H9 (cell line): ENCODE results near the gene ZNF865. TPM values are rescaled to one million over a fixed set of nuclear protein-coding genes. Genes with fewer than 3 reads are reported as not detected.

ENCODE experiments used
- DNase-seq: peaks from one replicate; pipeline ENCODE4 v3.0.0-alpha.2; 2017
- H2AFZ ChIP-seq: one replicate; pipeline ENCODE4 v1.6.1; 2013; ENCODE audit warnings: mild to moderate bottlenecking, low read length, control low read depth, moderate library complexity
- H2AK5ac ChIP-seq: 2 replicates; pipeline ENCODE4 v1.6.1; 2013; ENCODE audit warnings: low read length, control low read depth, mixed read lengths; ENCODE audit not compliant: insufficient read length
- H2BK120ac ChIP-seq: one replicate; pipeline ENCODE4 v1.6.1; 2013; ENCODE audit warnings: low read depth, mild to moderate bottlenecking, low read length, control low read depth, inconsistent platforms; ENCODE audit not compliant: poor library complexity, severe bottlenecking
- H2BK12ac ChIP-seq: 2 replicates; pipeline ENCODE4 v1.6.1; 2013; ENCODE audit warnings: low read length, control low read depth, mixed read lengths, low read depth; ENCODE audit not compliant: insufficient read length
- H2BK15ac ChIP-seq: 2 replicates; pipeline ENCODE4 v1.6.1; 2013; ENCODE audit warnings: low read depth, low read length, control low read depth
- H2BK20ac ChIP-seq: one replicate; pipeline ENCODE4 v1.6.1; 2013; ENCODE audit warnings: low read depth, mild to moderate bottlenecking, low read length, control low read depth, inconsistent platforms; ENCODE audit not compliant: poor library complexity, severe bottlenecking
- H2BK5ac ChIP-seq: 2 replicates; pipeline ENCODE4 v1.6.1; 2013; ENCODE audit warnings: low read length, control low read depth, mixed read lengths; ENCODE audit not compliant: insufficient read length
- H3K14ac ChIP-seq: 2 replicates; pipeline ENCODE4 v1.6.1; 2013; ENCODE audit warnings: low read length, control low read depth; ENCODE audit not compliant: insufficient read depth
- H3K18ac ChIP-seq: 2 replicates; pipeline ENCODE4 v1.6.1; 2013; ENCODE audit warnings: low read depth, mild to moderate bottlenecking, mixed read lengths, low read length, control low read depth; ENCODE audit not compliant: insufficient read length
- H3K23ac ChIP-seq: 2 replicates; pipeline ENCODE4 v1.6.1; 2013; ENCODE audit warnings: low read length, control low read depth, mixed read lengths, low read depth; ENCODE audit not compliant: insufficient read length
- H3K23me2 ChIP-seq: 2 replicates; pipeline ENCODE4 v1.6.1; 2013; ENCODE audit warnings: low read depth, mild to moderate bottlenecking, mixed read lengths, low read length, control low read depth; ENCODE audit not compliant: insufficient read length, poor library complexity, severe bottlenecking
- H3K27ac ChIP-seq: 2 replicates; pipeline ENCODE4 v1.5.1; 2013; ENCODE audit warnings: low read length, control low read depth, mixed read lengths, low read depth; ENCODE audit not compliant: insufficient read length
- H3K27me3 ChIP-seq: 2 replicates; pipeline ENCODE4 v1.6.1; 2013; ENCODE audit warnings: low read length, control low read depth, inconsistent platforms; ENCODE audit not compliant: insufficient read depth
- H3K4ac ChIP-seq: 2 replicates; pipeline ENCODE4 v1.6.1; 2013; ENCODE audit warnings: low read depth, mild to moderate bottlenecking, control low read depth, inconsistent platforms, low read length, moderate library complexity
- H3K4me1 ChIP-seq: 2 replicates; pipeline ENCODE4 v1.6.1; 2013; ENCODE audit warnings: low read length, control low read depth, inconsistent platforms; ENCODE audit not compliant: insufficient read depth
- H3K4me2 ChIP-seq: 2 replicates; pipeline ENCODE4 v1.6.1; 2013; ENCODE audit warnings: low read length, control low read depth, mixed read lengths; ENCODE audit not compliant: insufficient read length, insufficient read depth
- H3K56ac ChIP-seq: 2 replicates; pipeline ENCODE4 v1.6.1; 2013; ENCODE audit warnings: low read depth, mild to moderate bottlenecking, mixed read lengths, low read length, control low read depth; ENCODE audit not compliant: insufficient read length
- H3K79me1 ChIP-seq: 2 replicates; pipeline ENCODE4 v1.6.1; 2013; ENCODE audit warnings: low read depth, mild to moderate bottlenecking, moderate library complexity, low read length, control low read depth, inconsistent platforms; ENCODE audit not compliant: insufficient read depth, poor library complexity, severe bottlenecking
- H3K79me2 ChIP-seq: 2 replicates; pipeline ENCODE4 v1.6.1; 2013; ENCODE audit warnings: low read length, control low read depth, inconsistent platforms; ENCODE audit not compliant: insufficient read depth
- H3K9ac ChIP-seq: 2 replicates; pipeline ENCODE4 v1.6.1; 2013; ENCODE audit warnings: low read length, control low read depth, mixed read lengths; ENCODE audit not compliant: insufficient read length; ENCODE audit errors: extremely low read depth
- H3K9me3 ChIP-seq: one replicate; pipeline ENCODE4 v1.6.1; 2013; ENCODE audit warnings: low read depth, low read length, inconsistent platforms; ENCODE audit not compliant: control insufficient read depth
- H3T11ph ChIP-seq: one replicate; pipeline ENCODE4 v1.6.1; 2013; ENCODE audit warnings: mild to moderate bottlenecking, low read length, control low read depth, inconsistent platforms
- H4K20me1 ChIP-seq: one replicate; pipeline ENCODE4 v1.6.1; 2013; ENCODE audit not compliant: control insufficient read depth, insufficient read length, insufficient read depth
- H4K5ac ChIP-seq: 2 replicates; pipeline ENCODE4 v1.6.1; 2013; ENCODE audit warnings: low read depth, mild to moderate bottlenecking, mixed read lengths, low read length, control low read depth; ENCODE audit not compliant: insufficient read length
- H4K8ac ChIP-seq: replicated peaks from 2 replicates; pipeline ENCODE4 v1.6.1; 2013; ENCODE audit warnings: low read length, control low read depth, mixed read lengths, low read depth; ENCODE audit not compliant: insufficient read length
- H4K91ac ChIP-seq: 2 replicates; pipeline ENCODE4 v1.6.1; 2013; ENCODE audit warnings: low read depth, mild to moderate bottlenecking, moderate library complexity, mixed read lengths, low read length, control low read depth; ENCODE audit not compliant: insufficient read length
- H3K27ac Mint-ChIP-seq, 3 experiments: 2 replicates in 2 of 3; 3 replicates in 1 of 3; pipeline ENCODE4 v1.8.0; 2020 to 2021; ENCODE audit warnings: mixed read lengths in 3 of 3, mild to moderate bottlenecking in 1 of 3, moderate library complexity in 1 of 3
- H3K27me3 Mint-ChIP-seq: 2 replicates; pipeline ENCODE4 v1.8.0; 2021; ENCODE audit warnings: low read depth, mild to moderate bottlenecking, moderate library complexity, mixed read lengths
- H3K36me3 Mint-ChIP-seq, 3 experiments: 2 replicates in 2 of 3; 3 replicates in 1 of 3; pipeline ENCODE4 v1.8.0; 2020 to 2021; ENCODE audit warnings: low read depth in 3 of 3, mixed read lengths in 3 of 3; ENCODE audit not compliant: insufficient read depth in 1 of 3
- H3K4me1 Mint-ChIP-seq, 2 experiments: 2 replicates each; pipeline ENCODE4 v1.8.0; 2020; ENCODE audit warnings: mixed read lengths in 2 of 2
- H3K4me3 Mint-ChIP-seq, 2 experiments: 2 replicates in 1 of 2; 3 replicates in 1 of 2; pipeline ENCODE4 v1.8.0; 2020 to 2021; ENCODE audit warnings: mild to moderate bottlenecking in 2 of 2, mixed read lengths in 2 of 2, moderate library complexity in 1 of 2
- H3K9me3 Mint-ChIP-seq, 2 experiments: 2 replicates in 1 of 2; 3 replicates in 1 of 2; pipeline ENCODE4 v1.8.0; 2020; ENCODE audit warnings: mild to moderate bottlenecking in 2 of 2, mixed read lengths in 2 of 2, moderate library complexity in 1 of 2
- CTCF ChIP-seq: fragments of 200-600 bp; sonication (generic); conservative IDR thresholded peaks from 3 replicates; pipeline ENCODE4 v1.8.0; 2021; ENCODE audit warnings: antibody characterized with exemption, mild to moderate bottlenecking
- WGBS: extraction: QIAGEN DNeasy Blood & Tissue Kit; methylation state at CpG from one replicate; pipeline ENCODE4 v1.1.7; 2013; ENCODE audit warnings: missing lambda C conversion rate, low lambda C conversion rate, mixed read lengths; ENCODE audit not compliant: insufficient read length; ENCODE audit errors: extremely low coverage; 5-methylcytosine and 5-hydroxymethylcytosine counted together
- total RNA-seq: library from RNA; stranded (reverse); gene quantifications from 2 replicates; pipeline ENCODE4 v1.2.1, GENCODE V29; 2021

ZNF865 gene
- total RNA-seq, 1 experiment from 2014 or later = 14.3 TPM

DNA sequence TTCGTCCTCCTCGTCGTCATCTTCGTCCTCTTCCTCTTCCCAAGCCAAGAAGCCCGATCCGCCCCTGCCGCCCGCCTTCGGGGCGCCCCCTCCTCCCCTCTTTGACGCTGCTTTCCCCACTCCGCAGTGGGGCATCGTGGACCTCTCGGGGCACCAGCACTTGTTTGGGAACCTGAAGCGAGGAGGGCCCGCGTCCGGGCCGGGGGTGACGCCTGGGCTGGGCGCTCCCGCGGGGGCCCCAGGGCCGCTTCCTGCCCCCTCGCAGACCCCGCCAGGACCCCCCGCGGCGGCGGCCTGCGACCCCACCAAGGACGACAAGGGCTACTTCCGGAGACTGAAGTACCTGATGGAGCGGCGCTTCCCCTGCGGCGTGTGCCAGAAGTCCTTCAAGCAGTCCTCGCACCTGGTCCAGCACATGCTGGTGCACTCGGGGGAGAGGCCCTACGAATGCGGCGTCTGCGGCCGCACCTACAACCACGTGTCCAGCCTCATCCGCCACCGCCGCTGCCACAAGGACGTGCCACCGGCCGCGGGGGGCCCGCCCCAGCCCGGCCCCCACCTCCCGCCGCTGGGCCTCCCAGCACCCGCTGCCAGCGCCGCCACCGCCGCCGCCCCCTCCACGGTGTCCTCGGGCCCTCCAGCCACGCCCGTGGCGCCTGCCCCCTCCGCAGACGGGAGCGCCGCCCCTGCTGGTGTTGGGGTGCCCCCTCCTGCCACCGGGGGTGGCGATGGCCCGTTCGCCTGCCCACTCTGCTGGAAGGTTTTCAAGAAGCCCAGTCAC lies 8.7 kb downstream of the ZNF865 start:
- Histone ChIP-seq H3K4ac (no peak overlapping the region), H3T11ph (no peak overlapping the region), H3K4me2 (no peak overlapping the region)

More for the DNA sequence above, 8.7 kb downstream of the ZNF865 start:
- Histone ChIP-seq H4K8ac (no peak overlapping the region), H2BK20ac (no peak overlapping the region), H3K23ac (no peak overlapping the region), H4K5ac (no peak overlapping the region), H3K27ac (no peak overlapping the region), H2BK5ac (no peak overlapping the region), H2BK12ac (no peak overlapping the region), H2BK120ac (no peak overlapping the region), H3K56ac (no peak overlapping the region), H4K20me1 (no peaks in the 10 kb centered on the region), H3K79me1 (no peaks in the 10 kb centered on the region), H4K91ac (no peak overlapping the region), H3K27me3 (no peaks in the 10 kb centered on the region), H2AK5ac (no peak overlapping the region), H2BK15ac (no peak overlapping the region), H3K79me2 (0 out of 2 replicates have a peak, but pooled peaks cover 1% of the 10 kb centered on the region), H3K4me1 (no peaks in the 10 kb centered on the region), H2AFZ (no peak overlapping the region), H3K18ac (no peak overlapping the region), H3K23me2 (no peaks in the 10 kb centered on the region), H3K9ac (no peak overlapping the region), H3K14ac (no peak overlapping the region), H3K9me3 (no peaks in the 10 kb centered on the region)
- DNase-seq = no peak
- Mint-ChIP-seq H3K4me3 (no peak overlapping the region), H3K27me3 (peaks cover 2% of the 10 kb centered on the region), H3K36me3 (peaks cover 15 to 40% (median 36%) of the 10 kb centered on the region in 3 experiments), H3K9me3 (no peaks in the 10 kb centered on the region), H3K27ac (no peak overlapping the region), H3K4me1 (peaks cover 0 to 2% of the 10 kb centered on the region in 2 experiments; a peak in 1 of 4 replicates)
- TF ChIP-seq CTCF = no peak
- WGBS = no CpG with 5 or more reads among the region's 75 CpGs
